Frontal cortex (tissue), 4 donors: Measurements from ENCODE around the gene FRMPD4. TPM values are rescaled to one million over a fixed set of nuclear protein-coding genes. Genes with fewer than 3 reads are reported as not detected.
"Not testable (repeated sequence)": the region's sequence is repeated elsewhere in the genome, so short reads cannot be mapped to it uniquely, and the experiment has no call there.

ENCODE experiments used
- DNase-seq, 2 donors: peaks; one replicate each; pipeline ENCODE4 v3.0.0; 2012; ENCODE audit warnings: low spot score in 2 of 2
- FAIRE-seq: peaks from 2 replicates; lab custom pipeline; 2012; peaks lifted over from hg19 to GRCh38; lab: Jason Lieb, UNC
- total RNA-seq: library from RNA; depleted of rRNA; stranded (reverse); fragments of >200 nt; gene quantifications from one replicate; pipeline ENCODE4 v1.2.3, GENCODE V29; 2014
- donor health status: control.
- donor health status: control.
- donor health status: control.

FRMPD4 gene
- total RNA-seq, 1 donor from 2014 or later: 26.5 TPM

- DNase-seq (no peak), FAIRE-seq (no peak)
Observed at GRCh38 chrX:12480956-12481355, 342.7 kb downstream of the FRMPD4 start.

GRCh38 chrX:12488220-12488619 is 349.9 kb downstream of the FRMPD4 start:
- no peak for FAIRE-seq

GRCh38 chrX:12488771-12489170 is 350.5 kb downstream of the FRMPD4 start:
- FAIRE-seq (no peak), DNase-seq (no peak)

More at GRCh38 chrX:12488220-12488619, 349.9 kb downstream of the FRMPD4 start:
- no peak for DNase-seq

GRCh38 chrX:12489341-12489740 is 351.1 kb downstream of the FRMPD4 start:
- DNase-seq: no peak
- FAIRE-seq: no peak

GRCh38 chrX:12494400-12495138 is 356.3 kb downstream of the FRMPD4 start:
- DNase-seq: no peak

GRCh38 chrX:12496343-12496742 is 358.1 kb downstream of the FRMPD4 start:
- FAIRE-seq: no peak
- no peak for DNase-seq

More at GRCh38 chrX:12494400-12495138, 356.3 kb downstream of the FRMPD4 start:
- FAIRE-seq: no peak

- FAIRE-seq (no peak), DNase-seq (no peak)
Observed at GRCh38 chrX:12497832-12498591, 359.7 kb downstream of the FRMPD4 start.

- DNase-seq (no peak), FAIRE-seq (no peak)
Observed at GRCh38 chrX:12505127-12505526, 366.9 kb downstream of the FRMPD4 start.

- not testable (repeated sequence) for DNase-seq, FAIRE-seq
Observed at GRCh38 chrX:12515384-12515783, 377.1 kb downstream of the FRMPD4 start.

- FAIRE-seq (no peak), DNase-seq (no peak)
Observed at GRCh38 chrX:12526306-12526705, 388.0 kb downstream of the FRMPD4 start.

GRCh38 chrX:12538096-12538495 is 399.8 kb downstream of the FRMPD4 start:
- FAIRE-seq, DNase-seq: not testable (repeated sequence)

- not testable (repeated sequence) for FAIRE-seq, DNase-seq
Observed at GRCh38 chrX:12542251-12542650, 404.0 kb downstream of the FRMPD4 start.

GRCh38 chrX:12548341-12548740 is 410.1 kb downstream of the FRMPD4 start:
- FAIRE-seq (no peak), DNase-seq (no peak)

GRCh38 chrX:12548746-12549145 is 410.5 kb downstream of the FRMPD4 start:
- FAIRE-seq (no peak), DNase-seq (no peak)

- no peak for DNase-seq
- FAIRE-seq: no peak
Observed at GRCh38 chrX:12554206-12554605, 415.9 kb downstream of the FRMPD4 start.

GRCh38 chrX:12563121-12563520 is 424.8 kb downstream of the FRMPD4 start:
- DNase-seq (no peak), FAIRE-seq (no peak)

GRCh38 chrX:12564221-12564620 is 425.9 kb downstream of the FRMPD4 start:
- FAIRE-seq (no peak), DNase-seq (no peak)

GRCh38 chrX:12567857-12568256 is 429.6 kb downstream of the FRMPD4 start:
- FAIRE-seq: no peak
- DNase-seq: no peak

- DNase-seq: no peak
- no peak for FAIRE-seq
Observed at GRCh38 chrX:12570859-12571501, 432.7 kb downstream of the FRMPD4 start.

GRCh38 chrX:12579311-12579710 is 441.0 kb downstream of the FRMPD4 start:
- DNase-seq: no peak
- FAIRE-seq: no peak

- DNase-seq (no peak), FAIRE-seq (no peak)
Observed at GRCh38 chrX:12580548-12580947, 442.3 kb downstream of the FRMPD4 start.
